GM19372 (cell line): ENCODE data around the gene MRPL46.
A peak's percentile ranks its signal among the peaks of the same experiment; 100 is the strongest.

Experiments
- ATAC-seq: cut with Tn5 transposase; IDR thresholded peaks from one replicate; pipeline ENCODE4 v1.9.1; 2021; ENCODE audit warnings: mild to moderate bottlenecking, low read depth, moderate library complexity; ENCODE audit not compliant: unreplicated experiment

The MRPL46 gene

GRCh38 chr15:88467073-88467934 lies at the start of gene MRPL46, which contains the start of gene MRPS11:
Gene MRPL46, minus strand, starts transcription at chr15:88467388. Its CDS starts 11 bp downstream, at chr15:88467377.
Gene MRPS11, plus strand, starts transcription at chr15:88467708. Its CDS starts 10 bp downstream, at chr15:88467718.
- ATAC-seq = peak; percentile 85

- ATAC-seq = no peak
These were observed 46.0 kb upstream of the MRPL46 start for GRCh38 chr15:88513195-88513594.

DNA sequence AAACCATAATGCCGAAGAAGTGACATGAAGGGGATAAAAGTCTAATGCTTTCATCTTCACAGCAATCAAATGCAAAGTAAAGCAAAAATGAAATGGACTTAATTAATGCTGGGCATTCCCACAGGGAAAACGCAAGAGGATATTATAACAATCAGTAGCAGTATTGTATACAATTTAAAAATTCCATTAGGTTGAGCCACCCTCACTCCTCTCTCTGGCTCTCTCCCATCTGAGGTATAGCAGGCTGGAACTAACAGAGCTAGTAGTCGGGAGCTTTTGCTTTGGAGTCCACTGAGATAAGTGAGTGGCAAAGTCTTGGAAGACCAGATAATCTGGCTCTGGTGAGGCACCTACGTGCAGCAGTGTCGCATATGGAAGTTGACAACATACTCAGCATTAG lies 45.4 kb upstream of the MRPL46 start:
- no peak for ATAC-seq

GRCh38 chr15:88512078-88512477 lies 44.9 kb upstream of the MRPL46 start:
- ATAC-seq = no peak

DNA sequence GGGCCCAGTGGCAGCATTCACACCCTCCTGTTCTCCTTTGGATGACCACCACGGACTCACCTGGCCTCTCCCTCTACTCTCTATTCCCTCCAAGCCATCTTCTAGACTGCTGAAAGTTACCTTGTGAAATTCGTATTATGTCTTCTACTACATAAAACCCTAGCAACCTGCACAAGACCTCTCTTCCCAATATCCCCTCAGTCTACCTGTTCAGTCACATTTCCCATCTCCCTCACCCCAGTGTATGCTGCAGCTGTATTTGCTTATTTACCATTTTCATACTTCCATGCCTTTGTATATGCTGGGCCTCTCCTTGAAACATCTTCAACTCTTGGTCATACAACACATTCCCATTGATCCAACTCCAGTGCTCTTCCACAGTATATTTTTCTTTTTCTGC lies 44.0 kb upstream of the MRPL46 start:
- ATAC-seq = no peak

DNA sequence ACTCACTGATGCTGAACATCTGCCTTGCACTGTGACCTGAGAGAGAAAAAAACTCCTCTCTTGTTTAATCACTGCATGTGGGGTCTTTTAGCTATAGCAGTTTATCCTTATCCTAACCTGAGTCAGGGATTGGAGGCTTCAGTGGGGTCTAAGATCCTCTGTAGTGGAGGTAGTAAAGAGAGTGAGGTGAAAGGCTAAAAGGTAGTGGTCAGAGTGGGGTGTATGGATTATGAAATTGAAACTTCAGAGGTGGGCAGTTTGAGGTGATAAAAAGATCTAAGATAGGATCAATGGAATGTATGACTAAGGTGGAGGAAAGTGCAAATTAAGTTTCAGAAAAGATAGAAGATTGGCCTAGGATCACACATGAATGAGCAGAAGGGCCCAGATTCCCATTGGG lies 42.8 kb upstream of the MRPL46 start:
- no peak for ATAC-seq

GRCh38 chr15:88509321-88509720 lies 42.1 kb upstream of the MRPL46 start:
- ATAC-seq = no peak

- no peak for ATAC-seq
These were observed 39.4 kb upstream of the MRPL46 start for GRCh38 chr15:88506628-88507027.

GRCh38 chr15:88505721-88506120 lies 38.5 kb upstream of the MRPL46 start:
- ATAC-seq = no peak

DNA sequence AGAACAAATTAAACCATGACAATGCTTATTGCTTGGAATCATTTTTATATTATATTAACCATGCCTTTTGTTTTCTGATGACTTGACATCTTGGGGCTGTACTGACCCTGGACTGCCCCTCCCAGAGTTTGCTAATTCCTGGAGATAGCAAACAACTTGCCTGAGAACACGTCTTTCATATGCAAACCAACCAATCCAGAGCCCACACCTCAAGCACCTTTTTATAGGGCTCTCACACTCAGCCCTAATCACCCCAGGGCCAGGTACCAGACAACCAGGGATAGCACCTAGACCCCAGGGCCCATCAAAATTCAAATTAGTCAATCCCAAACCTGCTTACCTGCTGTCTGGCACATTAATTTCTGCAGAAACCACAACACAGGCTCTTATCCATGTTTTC lies 37.3 kb upstream of the MRPL46 start:
- no peak for ATAC-seq

GRCh38 chr15:88498996-88499395 lies 31.8 kb upstream of the MRPL46 start:
- ATAC-seq = no peak

DNA sequence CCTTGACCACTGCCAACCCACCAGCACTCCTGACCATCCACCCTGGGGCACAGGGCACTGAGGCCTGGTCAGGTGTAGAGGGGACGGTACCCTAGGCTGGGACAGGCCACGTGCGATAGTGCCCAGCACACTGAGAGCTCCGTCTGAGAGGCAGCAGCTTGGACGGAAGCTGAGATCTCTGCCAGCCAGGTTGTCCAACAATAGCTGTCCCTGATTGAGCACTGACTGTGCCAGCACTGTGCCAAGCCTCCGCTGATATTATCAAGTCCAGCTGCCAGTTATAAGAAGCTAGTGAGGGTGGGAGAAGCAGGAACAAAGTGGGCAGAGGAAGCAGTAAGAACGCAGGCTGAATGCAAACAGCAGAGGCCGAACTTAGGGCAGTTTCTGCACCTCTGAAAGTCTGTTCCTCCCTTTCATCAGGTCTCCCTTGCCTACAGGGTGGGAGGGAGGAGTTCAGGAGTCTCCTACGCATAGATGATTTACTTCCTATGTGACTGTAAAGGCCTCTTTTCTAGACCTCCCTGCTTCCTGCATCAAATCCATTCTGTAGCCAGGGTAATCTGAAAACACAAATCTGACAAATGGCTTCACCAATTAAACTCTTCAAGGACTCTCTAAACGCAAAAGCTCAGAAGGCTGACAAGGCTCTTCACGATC lies 30.0 kb upstream of the MRPL46 start:
- ATAC-seq = no peak

DNA sequence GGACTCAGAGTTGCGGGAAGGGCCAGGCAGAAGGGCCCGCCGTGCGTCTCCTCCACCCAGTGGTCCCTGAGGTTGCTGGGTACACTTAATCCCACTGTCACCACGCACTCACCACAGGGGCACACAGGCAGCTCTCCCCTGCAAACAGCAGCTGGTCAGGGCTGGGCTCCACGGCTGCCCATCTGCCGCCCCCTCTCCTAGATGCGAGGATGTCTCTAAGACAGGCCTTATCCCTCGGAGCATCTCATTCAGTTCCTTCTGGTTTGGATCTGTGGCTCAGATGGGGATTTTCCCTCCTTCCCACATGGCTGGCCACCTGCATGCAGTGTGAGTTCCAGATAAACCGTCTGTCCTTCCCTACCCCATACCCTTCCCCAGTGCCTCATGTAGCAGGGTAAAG lies 26.7 kb upstream of the MRPL46 start:
- no peak for ATAC-seq

GRCh38 chr15:88491158-88491557 lies 24.0 kb upstream of the MRPL46 start:
- no peak for ATAC-seq

DNA sequence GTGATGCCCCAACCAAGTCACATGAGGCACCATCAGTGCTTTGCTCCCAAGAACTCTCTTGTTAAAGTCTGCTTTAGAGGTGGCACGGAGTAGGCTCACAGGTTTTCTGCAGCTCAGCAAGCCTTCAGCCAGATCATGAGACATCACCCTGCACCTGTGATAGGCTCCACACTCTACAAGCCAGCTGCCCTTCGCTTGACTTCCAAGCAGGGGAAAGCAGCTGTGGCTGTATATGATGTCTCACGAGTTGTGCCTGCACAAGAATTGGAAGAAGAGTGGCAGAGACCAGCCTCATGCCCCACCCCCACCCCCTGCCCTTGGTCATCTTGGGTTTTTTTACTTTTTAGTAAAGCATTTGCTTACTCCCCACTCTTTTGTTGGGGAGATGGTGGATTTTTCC lies 22.8 kb upstream of the MRPL46 start:
- no peak for ATAC-seq

- no peak for ATAC-seq
These were observed 22.1 kb upstream of the MRPL46 start for GRCh38 chr15:88489321-88489720.

DNA sequence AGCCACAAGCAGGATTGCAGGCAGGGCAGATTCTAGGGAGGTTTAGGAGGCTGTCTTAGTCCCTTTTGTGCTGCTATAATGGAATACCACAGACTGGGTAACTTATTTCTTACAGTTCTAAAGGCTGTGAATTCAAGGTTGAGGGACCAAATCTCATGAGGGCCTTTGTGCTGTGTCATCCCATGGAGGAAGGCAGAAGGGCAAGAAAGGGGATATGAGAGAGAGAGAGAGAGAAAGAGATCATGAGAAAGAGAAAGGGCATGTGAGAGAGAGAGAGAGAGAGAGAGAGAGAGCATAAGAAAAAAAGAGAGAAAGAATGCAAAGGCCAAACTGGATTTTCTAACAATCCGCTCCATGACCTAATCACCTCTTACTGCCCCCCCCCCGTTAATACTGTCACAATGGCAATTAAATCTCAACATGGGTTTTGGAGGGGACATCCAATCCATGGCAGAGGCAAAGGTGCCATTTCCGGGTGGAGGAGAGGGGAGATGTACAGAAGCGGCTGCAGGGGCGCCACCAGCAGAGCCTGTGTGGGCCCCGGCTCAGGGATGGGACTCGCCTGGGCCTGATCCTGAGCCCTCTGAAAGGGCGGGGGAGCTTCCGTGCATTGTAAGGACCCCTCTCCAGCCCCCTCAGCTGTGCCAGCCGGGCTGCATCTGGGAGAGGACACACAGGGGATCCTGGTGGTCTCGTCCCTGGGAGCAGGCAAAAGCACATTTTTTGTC lies 20.8 kb upstream of the MRPL46 start:
- ATAC-seq = no peak

- ATAC-seq = no peak
These were observed 20.1 kb upstream of the MRPL46 start for GRCh38 chr15:88487178-88487795.

DNA sequence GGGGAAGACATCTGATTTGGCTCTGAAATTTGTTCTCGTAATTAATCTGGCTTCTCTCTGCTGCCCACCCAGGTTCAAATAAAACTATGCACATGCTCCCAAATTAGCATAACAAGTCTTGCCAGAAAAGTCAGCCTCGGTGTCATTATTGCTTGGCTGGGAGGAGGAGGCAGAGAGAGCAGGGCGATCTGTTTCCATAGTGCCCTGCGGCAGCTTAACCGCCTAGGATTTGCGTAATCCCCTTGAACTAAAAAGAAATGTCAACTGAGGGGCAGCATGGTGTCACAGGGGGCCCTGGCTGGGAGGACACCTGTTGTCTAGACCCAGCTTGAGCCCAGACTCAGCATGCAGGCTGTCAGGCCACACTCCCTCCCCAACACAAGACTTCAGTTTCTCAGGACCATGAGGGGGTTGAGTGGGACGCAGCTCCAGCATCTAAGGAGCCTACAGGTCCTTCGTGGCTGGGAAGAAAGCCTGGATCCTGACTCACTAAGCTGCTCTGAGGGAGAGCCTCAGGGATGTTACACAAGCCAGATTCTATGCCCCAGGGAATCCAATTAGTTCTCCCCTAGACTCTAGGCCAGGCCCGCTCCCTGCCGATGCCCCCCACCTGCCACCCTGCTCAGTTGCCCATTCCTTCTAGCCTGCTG lies 17.6 kb upstream of the MRPL46 start:
- ATAC-seq = no peak

- ATAC-seq = no peak
These were observed 15.1 kb upstream of the MRPL46 start for GRCh38 chr15:88482263-88482662.
